SIG-M5 treated with dmso at 0.1 percent for 504 hours (cell line): Measurements from ENCODE around the gene CFTR.
"Not testable (repeated sequence)": the region's sequence is repeated elsewhere in the genome, so short reads cannot be mapped to it uniquely, and the experiment has no call there.

Experiments used
- DNase-seq: peaks from one replicate; lab custom pipeline; 2025; ENCODE audit not compliant: unreplicated experiment; lab: John Stamatoyannopoulos, UW

CFTR gene

DNA sequence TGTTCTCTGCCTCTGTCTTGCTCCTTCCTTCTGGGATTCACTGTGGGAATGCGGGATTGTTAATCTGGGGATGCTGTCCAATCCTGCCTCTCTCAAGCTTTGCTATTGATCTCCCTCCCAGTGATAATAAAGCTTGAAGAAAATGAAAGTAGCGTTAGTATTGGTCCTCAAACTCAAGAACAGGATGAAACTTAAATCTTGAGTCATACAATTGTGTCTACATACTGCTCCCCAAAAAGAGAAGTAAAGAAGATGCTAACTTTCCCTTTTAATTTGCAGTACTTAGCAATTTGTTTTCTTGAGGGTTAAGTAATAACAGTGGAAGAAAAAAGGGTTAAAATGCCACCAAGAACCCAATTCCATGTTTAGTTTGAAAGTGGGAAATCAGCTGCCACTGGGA, 13.6 kb downstream of the CFTR start:
- no peak for DNase-seq

DNA sequence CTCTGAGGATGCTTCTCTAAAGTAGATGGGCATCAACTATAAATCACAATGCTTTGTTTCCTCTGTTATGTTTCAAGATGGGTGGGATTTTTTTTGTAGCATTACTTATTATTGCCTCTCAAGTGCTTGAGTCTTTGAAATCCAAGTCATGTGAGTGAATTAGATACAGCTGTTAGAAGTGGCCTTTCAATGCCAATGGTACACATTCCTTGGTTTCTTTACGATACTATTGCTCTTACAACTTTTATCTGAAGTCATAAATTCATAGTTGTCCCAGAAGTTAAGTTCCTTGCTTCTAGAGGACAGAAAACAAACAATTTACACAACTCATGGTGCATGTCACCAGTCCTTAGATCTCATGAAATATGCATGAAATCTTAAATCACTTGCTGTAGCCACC, 15.5 kb downstream of the CFTR start:
- no peak for DNase-seq

DNA sequence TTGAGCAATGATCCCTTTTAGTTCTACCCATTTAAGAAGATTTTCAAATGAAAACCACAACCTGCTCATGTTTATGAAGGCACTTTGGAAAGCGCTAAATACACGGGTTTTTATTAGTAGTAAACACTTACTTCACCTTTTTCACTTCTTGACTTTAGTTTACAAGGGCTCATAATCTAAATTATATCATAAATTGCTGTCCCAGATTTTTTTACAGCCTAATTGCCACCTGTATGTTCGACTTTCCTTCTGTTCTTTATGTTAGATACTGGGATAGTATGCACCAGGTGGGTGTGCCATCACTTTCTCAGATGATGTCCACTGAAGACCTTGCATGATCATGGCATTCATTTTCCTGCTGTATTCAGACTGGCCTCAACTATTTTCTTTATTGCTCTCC, 22.5 kb downstream of the CFTR start:
- no peak for DNase-seq

DNA sequence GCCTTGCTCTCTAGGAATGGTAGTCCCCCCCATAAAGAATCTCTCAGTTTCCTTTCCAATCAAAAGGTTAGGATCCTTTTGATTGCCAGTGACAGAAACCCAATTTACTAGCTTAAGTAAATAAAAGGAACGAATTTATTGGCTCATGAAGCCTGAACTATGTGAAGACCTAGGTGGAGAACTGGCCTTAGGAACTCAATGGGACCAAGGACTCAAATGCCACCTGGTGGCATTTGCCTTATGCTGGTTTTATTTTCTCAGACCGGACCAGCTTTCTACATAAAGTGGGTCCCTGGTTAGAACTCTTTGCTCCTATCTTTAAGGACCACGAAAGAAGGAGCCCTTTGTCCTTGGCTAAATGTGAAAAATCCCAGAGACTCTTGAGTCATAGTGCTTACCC, 25.4 kb downstream of the CFTR start:
- DNase-seq, result peak; percentile 2

DNA sequence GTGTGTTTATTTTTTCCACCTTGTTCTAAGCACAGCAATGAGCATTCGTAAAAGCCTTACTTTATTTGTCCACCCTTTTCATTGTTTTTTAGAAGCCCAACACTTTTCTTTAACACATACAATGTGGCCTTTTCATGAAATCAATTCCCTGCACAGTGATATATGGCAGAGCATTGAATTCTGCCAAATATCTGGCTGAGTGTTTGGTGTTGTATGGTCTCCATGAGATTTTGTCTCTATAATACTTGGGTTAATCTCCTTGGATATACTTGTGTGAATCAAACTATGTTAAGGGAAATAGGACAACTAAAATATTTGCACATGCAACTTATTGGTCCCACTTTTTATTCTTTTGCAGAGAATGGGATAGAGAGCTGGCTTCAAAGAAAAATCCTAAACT, 28.9 kb downstream of the CFTR start:
- no peak for DNase-seq

DNA sequence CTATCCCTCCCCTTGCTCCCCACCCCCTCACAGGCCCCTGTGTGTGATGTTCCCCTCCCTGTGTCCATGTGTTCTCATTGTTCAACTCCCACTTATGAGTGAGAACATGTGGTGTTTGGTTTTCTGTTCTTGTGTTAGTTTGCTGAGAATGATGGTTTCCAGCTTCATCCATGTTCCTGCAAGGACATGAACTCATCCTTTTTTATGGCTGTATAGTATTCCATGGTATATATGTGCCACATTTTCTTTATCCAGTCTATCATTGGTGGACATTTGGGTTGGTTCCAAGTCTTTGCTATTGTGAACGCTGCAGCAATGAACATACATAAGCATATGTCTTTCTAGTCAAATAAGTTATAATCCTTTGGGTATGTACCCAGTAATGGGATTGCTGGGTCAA, 37.4 kb downstream of the CFTR start:
- DNase-seq, result not testable (repeated sequence)

DNA sequence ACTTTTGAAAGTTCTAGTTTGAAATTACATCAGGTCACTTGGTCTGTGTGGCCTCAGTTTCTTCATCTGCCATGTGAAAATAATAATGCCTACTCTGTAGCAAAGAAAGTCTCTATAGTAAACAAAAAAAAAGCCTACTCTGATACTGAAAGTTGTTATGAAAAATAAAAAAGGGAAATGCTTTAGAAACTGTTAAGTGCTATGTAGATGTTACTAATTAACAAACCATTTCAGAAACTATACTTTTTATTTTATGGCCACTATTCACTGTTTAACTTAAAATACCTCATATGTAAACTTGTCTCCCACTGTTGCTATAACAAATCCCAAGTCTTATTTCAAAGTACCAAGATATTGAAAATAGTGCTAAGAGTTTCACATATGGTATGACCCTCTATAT, 50.6 kb downstream of the CFTR start:
- DNase-seq, result no peak

DNA sequence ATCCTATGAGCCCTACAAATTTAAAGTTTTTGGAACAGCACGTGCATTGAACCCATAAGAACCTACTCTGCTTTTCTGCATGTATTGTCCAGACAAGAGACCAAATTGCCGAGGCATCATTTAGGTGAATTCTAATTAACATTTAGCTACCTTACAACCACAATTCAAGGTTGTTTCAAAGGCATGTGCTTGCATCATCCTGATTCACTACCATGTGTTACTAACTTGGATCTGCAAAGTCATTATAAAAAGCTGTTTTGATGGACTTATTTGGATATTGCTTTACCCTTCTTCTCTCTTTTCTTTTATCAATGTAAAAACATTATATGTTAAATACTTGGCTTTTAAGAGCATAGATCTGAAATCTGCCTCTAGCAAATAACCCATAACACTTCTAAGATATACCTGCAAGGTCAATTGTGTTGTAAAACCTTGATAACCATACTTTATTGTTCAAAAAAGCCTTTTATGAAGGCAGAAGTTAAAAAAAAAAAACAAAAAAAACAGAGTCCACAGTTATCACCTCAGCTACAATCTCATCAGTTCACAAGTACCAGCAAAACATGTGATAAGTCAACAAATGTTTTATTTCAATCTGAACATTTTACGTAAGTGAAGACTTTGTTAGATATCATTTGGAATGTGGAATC, 51.9 kb downstream of the CFTR start:
- no peak for DNase-seq

DNA sequence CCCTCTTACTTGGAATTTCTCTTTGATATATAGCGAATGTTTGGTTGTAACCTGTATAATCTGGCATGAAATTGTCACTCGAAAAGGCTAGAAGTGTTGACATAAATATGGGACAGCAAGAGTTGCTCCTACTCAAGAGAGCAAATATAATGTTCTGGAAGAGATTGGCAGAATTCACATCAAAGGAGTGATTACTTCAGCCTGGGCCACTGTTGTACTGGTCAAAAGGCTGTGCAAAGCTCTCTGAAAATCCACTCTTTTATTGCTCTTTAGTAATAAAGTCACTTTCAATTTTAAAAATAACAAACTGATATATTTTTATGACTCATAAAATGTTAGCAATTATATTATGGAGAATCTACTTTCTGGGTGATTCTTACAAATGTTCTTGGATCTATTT, 58.2 kb downstream of the CFTR start:
- no peak for DNase-seq

DNA sequence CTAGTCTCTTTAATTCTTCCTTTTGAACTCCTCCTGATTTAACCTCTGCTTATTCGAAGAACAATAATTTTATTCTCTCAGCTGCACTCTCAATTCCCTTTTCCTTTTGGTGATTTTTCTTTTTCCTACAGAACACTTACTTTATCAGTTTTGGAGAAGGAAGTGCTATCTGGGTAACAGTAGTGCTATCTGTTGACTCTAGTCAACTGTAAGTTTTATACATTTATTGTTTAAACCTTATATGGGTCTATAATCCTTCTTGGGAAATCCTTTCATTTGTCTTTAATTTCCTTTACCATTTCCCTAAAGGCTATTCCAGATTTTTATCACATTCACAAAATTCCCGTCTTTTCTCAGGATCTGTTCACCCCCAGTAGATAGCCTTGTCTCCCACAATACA, 64.2 kb downstream of the CFTR start:
- no peak for DNase-seq

DNA sequence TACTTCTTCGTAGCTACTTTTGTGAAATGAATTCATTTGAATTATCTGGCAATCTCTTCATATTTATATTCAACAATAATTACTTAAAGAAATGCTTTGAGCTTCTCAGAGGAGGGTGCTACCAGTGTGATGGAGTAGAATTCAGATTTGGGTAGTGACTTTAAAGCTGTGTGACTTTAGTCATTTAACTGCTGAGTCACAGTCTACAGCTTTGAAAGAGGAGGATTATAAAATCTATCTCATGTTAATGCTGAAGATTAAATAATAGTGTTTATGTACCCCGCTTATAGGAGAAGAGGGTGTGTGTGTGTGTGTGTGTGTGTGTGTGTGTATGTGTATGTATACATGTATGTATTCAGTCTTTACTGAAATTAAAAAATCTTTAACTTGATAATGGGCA, 68.2 kb downstream of the CFTR start:
- DNase-seq, result no peak

DNA sequence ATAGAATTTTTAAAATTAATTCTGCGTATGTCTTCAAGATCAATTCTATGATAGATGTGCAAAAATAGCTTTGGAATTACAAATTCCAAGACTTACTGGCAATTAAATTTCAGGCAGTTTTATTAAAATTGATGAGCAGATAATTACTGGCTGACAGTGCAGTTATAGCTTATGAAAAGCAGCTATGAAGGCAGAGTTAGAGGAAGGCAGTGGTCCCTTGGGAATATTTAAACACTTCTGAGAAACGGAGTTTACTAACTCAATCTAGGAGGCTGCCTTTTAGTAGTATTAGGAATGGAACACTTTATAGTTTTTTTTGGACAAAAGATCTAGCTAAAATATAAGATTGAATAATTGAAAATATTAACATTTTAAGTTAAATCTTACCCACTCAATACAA, 70.8 kb downstream of the CFTR start:
- DNase-seq, result no peak

DNA sequence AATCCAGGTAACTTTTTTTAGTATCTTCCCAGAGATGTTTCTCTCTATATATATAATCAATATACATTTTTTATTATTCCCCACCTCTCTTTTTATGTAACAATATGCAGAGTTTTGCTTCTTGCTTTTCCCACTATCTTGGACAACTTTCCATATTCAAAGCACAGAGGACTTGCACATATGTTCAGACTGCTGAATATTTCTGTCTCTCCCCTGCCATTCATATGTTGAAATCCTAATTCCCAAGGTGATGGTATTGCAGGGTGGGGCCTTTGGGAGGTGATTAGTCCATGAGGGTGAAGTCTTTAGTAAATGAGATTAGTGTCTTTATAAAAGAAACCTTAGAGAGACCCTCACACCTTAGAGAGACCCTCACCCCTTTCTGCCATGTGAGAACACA, 72.8 kb downstream of the CFTR start:
- no peak for DNase-seq

DNA sequence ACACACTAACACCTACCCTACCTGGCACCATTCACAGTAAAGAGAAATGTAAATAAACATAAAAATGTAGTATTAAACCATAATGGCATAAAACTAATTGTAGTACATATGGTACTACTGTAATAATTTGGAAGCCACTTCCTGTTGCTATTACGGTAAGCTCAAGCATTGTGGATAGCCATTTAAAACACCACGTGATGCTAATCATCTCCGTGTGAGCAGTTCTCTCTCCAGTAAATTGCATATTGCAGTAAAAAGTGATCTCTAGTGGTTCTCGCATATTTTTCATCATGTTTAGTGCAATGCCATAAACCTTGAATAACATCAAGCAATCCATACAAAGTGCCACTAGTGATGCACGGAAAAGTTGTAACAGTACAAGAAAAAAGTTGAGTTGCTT, 75.4 kb downstream of the CFTR start:
- no peak for DNase-seq

DNA sequence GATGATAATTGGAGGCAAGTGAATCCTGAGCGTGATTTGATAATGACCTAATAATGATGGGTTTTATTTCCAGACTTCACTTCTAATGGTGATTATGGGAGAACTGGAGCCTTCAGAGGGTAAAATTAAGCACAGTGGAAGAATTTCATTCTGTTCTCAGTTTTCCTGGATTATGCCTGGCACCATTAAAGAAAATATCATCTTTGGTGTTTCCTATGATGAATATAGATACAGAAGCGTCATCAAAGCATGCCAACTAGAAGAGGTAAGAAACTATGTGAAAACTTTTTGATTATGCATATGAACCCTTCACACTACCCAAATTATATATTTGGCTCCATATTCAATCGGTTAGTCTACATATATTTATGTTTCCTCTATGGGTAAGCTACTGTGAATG, 79.6 kb downstream of the CFTR start:
- no peak for DNase-seq

DNA sequence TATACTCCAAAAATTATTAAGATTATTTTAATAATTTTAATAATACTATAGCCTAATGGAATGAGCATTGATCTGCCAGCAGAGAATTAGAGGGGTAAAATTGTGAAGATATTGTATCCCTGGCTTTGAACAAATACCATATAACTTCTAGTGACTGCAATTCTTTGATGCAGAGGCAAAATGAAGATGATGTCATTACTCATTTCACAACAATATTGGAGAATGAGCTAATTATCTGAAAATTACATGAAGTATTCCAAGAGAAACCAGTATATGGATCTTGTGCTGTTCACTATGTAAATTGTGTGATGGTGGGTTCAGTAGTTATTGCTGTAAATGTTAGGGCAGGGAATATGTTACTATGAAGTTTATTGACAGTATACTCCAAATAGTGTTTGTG, 80.2 kb downstream of the CFTR start:
- no peak for DNase-seq

DNA sequence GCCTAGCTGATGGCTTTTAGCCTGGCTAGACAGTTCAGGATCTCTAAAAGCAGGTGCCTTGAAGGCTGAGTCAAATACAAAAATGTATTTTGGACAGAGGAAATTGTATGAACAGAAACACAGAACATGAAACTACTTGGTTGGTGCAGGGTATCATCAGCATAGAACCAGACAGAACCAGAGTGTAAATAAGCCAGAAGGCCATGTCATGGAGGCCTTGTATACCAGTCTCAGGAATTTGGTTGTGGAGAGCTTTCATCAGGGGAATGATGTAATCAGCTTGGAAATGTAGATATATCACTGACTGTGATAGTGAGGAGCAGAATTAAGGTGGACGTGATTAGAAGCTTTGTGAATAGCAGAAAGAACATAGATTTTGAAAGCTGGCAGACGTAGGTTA, 82.9 kb downstream of the CFTR start:
- no peak for DNase-seq

DNA sequence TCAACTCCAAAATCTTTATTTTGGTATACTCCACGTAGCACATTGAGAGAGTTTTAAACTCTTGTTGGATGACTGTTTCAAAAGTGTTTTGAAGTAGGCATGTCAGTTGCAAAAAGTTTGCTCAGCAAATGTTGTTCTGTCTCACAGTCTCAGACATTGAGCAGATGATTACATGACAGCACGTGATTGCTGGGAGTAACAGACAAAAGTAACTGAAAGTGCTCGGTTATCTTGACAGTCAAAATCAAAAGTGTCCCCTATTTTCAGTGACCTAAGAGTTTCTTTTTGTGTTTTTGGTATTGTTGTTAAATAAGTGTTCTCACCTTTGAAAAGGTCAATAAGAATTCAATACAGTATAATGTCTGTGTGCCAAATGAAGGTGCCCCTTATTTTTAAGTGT, 84.3 kb downstream of the CFTR start:
- no peak for DNase-seq

DNA sequence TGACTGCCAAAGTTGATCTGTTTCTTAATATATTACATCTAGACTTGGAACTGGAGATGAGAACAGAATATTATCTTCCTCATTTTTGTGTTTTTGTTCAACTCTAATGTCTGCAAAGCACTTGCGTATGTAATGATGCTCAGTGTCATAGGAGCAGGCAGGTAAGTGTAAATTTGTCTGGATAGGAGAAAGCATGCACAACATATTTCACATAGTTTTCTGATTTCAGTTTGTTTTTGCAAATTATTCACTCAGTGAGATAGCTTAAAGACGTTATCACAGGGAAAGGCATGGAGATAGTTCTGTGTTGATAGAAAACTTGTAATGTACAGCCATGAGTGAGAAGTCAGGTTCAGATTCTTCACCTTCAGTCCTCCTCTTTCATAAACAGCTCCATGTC, 84.8 kb downstream of the CFTR start:
- DNase-seq, result no peak

DNA sequence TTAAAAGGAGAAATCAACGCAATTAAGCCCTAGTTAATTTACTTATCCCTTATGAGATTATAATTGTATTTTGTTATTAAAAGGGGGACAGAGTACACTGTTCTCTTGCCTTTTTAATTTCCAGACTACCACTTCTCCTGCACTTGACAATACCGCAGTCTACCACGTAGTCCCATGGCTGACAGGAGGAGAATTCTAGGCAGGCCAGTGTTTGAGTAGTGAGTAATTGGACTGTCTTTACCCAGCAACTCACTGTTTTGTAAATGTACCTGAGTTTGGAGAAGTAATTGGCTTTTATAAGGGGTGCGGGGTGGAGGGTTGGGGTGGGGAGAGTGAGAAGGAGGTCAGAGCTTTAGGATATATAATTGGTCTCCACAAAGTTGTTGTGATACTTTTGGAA, 85.4 kb downstream of the CFTR start:
- DNase-seq, result no peak

DNA sequence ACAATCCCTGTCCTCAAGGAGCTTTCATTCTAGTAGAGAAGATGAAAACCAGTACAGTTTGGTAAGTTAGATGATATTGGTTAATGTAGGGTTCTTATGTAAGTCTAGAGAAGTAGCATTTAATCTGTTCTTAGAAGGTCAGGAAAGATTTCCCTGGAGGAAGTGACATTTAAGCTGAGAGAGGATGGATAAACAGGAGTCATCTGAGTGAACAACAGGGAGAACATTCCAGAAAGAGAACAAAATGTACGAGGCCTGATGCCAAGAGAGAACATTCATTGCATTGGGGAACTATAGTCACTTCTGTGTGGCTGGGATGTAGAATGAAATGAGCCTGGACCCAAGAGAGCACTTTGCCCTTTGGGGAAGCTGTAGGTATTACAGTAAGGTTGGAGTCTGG, 88.0 kb downstream of the CFTR start:
- DNase-seq, result no peak

DNA sequence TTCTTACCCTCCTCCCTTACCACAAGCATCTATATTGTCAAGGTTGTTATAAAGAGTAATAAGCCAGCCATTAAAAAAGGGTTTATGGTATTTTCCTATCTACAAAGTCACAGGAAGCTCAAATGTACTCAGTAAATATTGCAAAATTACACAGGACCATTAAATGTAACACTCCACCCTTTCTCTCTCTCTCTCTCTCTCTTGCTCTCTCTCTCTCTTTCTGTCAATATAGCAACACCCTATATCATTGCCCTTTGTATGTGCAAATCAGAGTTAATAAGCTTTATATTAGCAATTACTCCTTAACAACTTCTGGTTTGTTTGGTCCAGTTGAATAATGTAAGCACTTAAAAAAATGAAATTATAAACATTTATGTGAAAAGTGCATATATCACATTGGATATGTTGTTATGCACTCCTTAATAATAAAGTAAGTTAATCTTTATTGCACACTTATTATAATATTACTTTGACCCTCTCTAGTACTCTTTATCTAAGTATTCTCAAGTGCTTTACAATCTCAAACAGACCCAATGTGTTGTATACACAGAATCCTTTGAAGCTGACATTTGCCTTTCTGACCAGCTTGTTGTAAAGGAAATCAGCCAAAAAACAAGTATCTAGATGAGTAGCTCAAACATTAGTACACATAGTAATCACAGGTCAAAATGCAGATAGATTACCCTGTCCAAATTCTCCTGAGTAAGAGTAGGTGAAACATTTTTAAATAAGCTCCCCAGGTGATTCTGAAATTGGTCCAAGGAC, 93.2 kb downstream of the CFTR start:
- DNase-seq, result no peak

DNA sequence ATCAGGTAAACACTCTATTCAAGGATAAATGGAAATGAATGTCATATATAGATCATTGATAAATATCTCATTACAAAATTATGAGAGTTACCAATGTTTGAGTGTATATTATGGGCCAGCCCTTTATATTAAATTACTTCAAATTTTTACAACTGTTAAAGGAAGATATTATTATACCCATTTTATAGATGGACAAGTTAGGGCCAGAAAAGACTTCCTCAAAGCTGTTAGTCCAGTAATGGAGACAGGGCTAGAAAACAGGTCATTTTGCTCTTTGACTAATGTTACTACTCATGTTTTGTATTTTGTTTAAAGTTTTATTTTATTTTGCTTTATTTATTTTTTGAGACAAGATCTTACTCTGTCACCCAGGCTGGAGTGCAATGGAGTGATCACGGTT, 101.6 kb downstream of the CFTR start:
- no peak for DNase-seq
